ENCODE data around the gene PLEKHM2.

GRCh38 chr1:15728937-15729657 lies 45.0 kb downstream of the PLEKHM2 start:
- TF ChIP-seq POLR2A (IDR thresholded peaks at IDR 0.05) (no peak), CTCF (IDR thresholded peaks at IDR 0.05) (no peak)
